Measurements from ENCODE around the gene NEAT1. TPM values are rescaled to one million over a fixed set of nuclear protein-coding genes. Genes with fewer than 3 reads are reported as not detected.
A peak's percentile ranks its signal among the peaks of the same experiment; 100 is the strongest.

Gene NEAT1
- total and polyA plus RNA-seq, 9 of the 15 experiments (the other 6 are each of a cell fraction or from before 2014, with no cell fraction given), result 20.1 to 389 (median 62.8) TPM

DNA sequence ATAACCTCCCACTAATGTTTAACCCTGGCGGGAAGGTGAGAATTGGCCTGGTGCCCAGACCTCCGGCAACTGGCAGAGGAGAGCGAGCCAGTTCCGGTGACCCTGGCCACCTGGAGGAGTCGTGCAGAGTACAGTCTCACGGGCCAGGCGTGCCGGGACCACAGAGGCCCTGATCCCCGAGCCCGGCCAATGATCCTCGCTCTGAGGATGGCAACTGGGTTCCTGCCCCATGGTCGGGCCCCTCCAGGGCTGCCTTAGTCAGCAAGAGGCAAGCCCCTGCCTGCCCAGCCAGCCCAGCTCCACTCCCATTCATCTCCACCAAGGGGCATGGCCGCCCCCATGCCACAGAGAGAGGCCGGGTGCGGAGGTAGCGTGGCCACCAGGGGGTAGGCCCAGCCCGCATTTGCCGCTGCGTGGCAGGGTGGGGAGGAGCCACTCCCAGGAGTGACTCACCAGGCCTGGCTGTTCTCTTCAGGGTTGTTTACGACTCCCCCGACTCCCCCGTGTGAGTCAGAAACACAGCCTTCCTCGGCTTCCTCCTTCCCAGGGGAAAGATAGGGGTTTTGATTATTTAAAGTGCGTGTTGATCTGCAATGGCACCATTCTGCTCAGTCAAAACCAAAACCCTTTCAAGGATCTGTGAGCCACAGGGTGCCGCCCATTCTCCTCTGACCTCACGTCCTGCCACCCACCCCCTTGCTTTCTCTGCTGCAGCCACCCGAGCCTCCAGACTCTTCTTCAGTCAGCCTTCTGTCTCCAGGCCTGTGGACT is 40.4 kb upstream of the NEAT1 start, which contains the start of gene SLC25A45 (continued):
- TF ChIP-seq, protein P1, sequence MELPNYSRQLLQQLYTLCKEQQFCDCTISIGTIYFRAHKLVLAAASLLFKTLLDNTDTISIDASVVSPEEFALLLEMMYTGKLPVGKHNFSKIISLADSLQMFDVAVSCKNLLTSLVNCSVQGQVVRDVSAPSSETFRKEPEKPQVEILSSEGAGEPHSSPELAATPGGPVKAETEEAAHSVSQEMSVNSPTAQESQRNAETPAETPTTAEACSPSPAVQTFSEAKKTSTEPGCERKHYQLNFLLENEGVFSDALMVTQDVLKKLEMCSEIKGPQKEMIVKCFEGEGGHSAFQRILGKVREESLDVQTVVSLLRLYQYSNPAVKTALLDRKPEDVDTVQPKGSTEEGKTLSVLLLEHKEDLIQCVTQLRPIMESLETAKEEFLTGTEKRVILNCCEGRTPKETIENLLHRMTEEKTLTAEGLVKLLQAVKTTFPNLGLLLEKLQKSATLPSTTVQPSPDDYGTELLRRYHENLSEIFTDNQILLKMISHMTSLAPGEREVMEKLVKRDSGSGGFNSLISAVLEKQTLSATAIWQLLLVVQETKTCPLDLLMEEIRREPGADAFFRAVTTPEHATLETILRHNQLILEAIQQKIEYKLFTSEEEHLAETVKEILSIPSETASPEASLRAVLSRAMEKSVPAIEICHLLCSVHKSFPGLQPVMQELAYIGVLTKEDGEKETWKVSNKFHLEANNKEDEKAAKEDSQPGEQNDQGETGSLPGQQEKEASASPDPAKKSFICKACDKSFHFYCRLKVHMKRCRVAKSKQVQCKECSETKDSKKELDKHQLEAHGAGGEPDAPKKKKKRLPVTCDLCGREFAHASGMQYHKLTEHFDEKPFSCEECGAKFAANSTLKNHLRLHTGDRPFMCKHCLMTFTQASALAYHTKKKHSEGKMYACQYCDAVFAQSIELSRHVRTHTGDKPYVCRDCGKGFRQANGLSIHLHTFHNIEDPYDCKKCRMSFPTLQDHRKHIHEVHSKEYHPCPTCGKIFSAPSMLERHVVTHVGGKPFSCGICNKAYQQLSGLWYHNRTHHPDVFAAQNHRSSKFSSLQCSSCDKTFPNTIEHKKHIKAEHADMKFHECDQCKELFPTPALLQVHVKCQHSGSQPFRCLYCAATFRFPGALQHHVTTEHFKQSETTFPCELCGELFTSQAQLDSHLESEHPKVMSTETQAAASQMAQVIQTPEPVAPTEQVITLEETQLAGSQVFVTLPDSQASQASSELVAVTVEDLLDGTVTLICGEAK (IDR thresholded peaks at IDR 0.05), result no peak
- TF ChIP-seq, protein P1 (CRISPR knock-in tag; IDR thresholded peaks at IDR 0.05), result no peak
- TF ChIP-seq RNF2 (IDR thresholded peaks at IDR 0.05) (peak; percentile 88), MGA (IDR thresholded peaks at IDR 0.05) (no peak; the same call in none of the 2 replicates)
- TF ChIP-seq, protein P2, sequence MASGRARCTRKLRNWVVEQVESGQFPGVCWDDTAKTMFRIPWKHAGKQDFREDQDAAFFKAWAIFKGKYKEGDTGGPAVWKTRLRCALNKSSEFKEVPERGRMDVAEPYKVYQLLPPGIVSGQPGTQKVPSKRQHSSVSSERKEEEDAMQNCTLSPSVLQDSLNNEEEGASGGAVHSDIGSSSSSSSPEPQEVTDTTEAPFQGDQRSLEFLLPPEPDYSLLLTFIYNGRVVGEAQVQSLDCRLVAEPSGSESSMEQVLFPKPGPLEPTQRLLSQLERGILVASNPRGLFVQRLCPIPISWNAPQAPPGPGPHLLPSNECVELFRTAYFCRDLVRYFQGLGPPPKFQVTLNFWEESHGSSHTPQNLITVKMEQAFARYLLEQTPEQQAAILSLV (tag; IDR thresholded peaks at IDR 0.05), result no peak

All from K562 (cell line).